Stimulated activated CD8-positive, alpha-beta memory T cell treated with anti-CD3 and anti-CD28 coated beads, Interleukin-15, amount 100 ng/mL, for 48 hours (primary cell): Measurements from ENCODE around the gene EXOC3L1.

Experiments used
- DNase-seq, 2 donors: peaks; one replicate each; pipeline ENCODE4 v3.0.0-alpha.2; 2020; ENCODE audit warnings: low read depth in 2 of 2

EXOC3L1 gene, protein sequence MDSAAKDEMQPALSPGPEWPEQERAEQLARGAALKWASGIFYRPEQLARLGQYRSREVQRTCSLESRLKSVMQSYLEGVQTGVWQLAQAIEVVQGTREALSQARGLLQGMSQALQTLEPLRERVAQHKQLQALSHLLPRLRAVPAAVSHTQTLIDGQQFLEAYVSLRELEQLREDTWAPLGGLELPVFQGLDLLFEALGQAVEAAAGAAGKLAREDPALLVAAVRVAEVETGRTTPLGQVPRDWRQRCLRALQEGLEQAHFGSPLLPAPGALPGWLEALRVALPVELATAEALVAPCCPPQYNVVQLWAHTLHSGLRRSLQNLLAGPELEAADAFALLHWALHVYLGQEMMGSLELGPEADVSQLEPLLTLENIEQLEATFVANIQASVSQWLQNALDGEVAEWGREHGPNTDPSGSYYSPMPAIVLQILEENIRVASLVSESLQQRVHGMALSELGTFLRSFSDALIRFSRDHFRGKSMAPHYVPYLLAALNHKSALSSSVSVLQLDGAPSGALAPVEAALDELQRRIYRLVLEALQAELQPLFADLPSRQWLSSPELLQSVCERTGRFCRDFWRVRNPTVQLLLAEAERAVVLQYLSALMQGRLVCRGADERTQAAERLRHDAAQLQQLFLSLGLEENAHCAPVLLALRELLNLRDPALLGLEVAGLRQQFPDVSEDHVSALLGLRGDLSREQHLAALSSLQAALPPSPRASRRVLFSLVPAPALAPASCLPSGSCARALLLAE

DNA sequence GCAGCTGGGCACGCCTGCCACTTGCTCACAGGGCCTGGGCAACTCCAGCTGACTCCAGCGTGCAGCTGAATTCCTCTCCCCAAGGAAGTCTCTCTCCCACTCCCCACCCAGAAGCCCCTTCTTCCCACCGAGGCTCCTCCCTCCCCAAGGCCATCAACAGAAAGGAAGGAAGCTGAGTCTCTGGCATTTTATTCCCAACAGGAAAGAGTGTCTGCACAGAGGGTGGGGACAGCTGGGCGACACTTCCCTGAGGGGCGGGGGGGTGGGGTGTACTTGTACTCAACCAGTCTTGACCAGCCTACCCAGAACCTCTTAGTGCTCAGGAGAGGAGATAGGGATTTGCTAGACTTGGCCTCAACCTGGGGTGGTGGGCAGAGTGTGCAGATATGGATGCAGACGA is at the start of gene EXOC3L1:
Gene EXOC3L1, minus strand, starts transcription at position 96 of the 400 bp plus-strand sequence. CDS start 460 bp downstream, outside the sequence.
- DNase-seq, result no peak

DNA sequence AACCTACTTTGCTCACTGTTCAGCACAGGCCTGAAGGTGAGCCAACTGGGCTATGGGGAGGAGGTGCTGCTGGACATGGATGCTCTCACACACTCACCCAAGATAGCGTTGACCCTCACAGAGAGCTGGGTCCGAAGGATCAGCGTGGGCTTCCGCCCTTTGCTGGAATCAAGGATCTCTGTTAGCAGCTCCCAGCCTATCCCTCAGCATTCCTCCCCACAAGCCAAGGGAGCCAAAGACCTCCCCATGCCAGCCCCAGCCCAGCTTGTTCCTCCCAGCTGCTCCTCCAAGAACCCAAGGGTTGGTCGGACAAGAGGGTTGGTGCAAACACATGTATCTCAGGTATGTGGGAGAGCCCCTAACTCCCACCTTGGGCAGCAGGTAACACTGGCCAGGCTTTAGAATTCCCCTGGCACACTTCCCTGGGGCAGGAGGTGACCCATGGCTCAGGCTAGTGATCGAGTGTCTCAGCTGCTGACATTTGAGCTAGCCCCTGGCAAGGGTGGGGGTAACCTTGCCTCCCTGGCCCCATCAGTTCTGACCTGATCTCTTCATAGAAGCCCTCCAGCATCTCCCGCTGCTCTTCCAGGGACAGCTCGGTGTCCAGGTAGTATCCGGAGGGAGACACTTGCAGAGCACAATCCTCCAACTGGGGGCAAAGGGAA is 49.0 kb upstream of the EXOC3L1 start:
- DNase-seq, result no peak

DNA sequence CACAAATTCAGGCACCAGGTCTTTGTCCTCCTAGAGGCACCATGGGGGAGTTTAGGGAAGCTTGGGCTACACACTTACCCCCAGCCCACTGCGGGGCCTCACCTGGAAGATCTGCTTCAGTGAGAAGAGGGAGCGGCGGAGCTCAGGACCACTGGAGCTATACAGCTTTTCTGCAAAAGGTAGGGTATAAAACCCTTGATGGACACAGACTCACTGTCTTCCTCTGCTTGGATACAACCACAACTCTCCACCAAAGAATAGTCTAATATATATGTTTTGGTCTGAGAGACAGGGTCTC is 48.3 kb upstream of the EXOC3L1 start:
- DNase-seq, result no peak

GRCh38 chr16:67237396-67238277 is 47.7 kb upstream of the EXOC3L1 start:
- DNase-seq, result no peak

DNA sequence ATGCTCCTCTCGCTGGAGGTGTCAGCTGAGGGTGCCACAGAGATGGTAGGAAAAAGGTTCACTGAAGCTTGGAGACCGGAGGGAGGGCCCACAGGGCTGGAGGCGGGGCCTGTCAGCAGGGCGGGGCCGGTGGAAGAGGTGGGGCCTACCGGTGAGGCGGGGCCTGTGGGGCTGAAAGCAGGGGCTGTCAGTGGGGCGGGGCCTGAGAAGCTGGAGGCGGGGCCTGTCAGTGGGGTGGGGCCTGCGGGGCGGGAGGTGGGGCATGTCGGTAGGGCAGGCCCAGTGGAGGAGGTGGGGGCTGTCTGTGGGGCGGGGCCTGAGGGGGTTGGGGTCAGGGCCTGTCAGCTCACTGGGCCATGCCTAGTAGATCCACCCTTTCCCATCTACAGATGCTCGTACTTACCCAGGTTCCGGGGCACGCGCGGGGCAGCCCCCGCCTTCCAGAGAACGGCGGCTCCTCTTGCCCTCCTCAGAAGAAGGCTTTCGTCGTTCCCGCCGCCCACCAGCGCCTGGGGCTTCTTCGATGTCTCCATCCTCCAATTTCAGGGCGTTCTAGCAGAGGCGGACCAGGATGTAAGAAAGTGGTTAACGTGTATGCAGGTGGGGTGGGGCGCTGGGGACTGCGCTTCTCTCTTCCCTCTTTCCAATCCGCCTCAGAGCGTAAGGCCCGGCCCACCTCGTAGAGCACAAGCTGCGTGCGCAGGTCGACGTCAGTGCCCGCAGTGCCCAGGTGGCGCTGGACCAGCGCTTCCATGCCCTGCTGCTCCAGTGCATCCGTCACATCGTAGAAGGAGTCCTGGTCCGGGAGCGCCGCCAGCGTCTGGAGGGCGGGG is 46.8 kb upstream of the EXOC3L1 start:
- peak; percentile 75 for DNase-seq

DNA sequence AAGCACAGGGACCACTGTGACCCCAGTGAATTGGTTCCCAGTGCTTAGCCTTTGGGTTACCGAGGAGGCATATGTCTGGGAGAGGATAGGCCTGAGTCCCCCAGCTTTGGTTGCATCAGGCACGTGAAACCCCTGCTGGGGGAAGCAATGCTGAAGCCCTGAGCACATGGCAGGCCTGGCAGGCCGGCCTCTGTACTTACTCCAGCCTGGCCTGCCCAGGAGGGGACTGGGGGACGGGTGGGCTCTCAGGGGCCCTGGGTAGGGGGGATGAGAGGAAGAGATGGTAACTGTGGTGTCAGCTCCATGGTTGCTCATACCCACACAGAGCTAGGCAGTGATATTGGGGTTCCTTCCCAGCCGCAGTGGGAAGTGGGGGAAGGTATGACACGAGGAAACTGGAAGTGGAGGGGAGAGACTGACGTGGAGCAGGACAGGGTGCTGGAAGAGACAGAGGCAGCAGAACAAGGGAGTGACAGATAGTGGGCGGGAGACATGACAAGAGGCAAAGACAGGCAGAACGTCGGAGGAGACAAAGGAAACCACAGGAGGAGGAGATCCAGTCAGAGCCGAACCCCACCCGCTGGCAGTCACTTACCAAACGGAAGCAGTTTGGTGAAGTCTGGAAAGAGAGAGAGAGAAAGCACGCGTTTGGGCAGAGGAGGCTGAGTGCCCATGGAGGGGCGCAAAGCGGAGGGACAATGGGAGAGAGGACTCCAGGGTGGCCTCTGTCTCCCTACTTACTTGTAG is 46.1 kb upstream of the EXOC3L1 start:
- no peak for DNase-seq

DNA sequence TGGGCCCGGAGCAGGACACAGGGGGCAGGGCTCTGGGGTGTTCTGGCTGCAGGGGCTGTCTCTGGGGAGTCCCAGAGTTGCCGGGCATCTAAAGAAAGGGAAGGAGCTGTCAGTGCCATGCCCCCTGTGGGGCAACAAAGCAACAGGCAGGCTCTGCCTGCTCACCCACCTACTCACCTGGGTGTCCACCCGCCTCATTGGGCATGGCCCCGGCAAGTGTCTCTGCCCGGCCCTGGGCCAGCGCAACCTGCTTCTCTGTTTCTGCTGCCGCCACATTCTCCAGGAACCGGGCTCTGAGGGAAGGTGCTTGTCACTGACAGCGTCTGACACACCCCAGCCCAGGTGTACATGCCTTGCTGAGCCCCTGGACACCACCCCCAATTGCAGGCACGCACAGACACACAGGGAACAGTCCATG is 44.3 kb upstream of the EXOC3L1 start:
- no peak for DNase-seq

- no peak for DNase-seq
Observed at GRCh38 chr16:67233596-67233995, 43.7 kb upstream of the EXOC3L1 start.

DNA sequence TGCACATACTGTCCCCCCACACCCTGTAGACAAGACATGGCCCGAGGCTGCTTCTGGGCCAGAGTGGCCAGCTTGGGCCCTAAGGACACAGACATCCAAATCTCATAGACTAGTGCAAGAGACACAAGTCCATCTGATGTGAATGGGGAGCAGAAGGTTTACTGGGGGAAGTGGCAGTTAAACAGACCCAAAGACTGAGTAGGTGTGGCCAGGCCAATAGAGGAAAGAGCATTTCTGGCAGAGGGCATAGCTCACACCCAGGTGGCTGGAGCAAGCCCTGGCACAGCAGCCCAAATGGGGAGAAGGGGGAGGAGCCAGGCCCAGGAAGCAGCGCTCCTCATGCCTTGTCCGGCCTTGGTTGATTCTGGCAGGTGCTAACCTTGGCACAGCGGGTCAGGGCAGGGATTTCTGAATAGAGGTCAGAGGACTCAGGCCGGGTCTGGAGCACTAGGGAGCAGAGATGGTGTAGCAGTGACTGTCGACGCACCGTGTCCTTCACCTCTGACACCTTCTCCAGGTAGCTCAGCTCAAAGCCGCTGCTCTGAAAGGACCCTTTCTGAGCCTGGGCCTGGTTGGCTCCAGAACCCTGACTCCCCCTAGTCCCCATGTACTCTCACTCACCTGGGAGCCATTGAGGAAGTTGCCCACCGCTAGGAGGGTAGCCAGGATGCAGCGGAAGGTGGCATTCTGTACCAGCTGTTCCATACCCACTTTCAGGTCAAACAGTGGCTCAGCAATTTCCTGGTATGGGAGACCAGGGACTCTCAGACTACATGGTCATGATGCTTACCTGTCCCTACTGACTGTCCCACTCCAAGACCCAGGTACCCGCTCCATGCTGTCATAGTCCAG is 41.1 kb upstream of the EXOC3L1 start:
- no peak for DNase-seq

GRCh38 chr16:67229906-67230808 is 40.2 kb upstream of the EXOC3L1 start:
- DNase-seq, result no peak

DNA sequence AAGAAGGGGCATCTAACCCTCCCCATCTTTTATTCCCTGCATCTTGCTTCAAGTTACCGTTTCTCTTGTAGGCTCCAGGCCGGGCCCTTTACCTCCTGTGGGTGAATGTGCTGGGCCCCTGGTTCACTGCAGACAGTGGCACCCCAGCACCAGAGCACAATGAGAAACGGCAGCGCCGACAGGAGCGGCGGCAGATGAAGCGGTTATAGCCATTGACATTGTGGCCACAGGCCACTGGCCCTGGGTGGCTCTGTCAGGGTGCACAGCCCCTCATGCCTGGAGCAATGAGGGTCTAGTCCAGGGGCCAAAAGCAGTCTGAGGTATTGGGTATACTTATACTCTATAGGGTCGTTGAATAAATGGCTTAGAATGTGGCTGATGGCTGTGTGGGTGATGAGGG is 39.0 kb upstream of the EXOC3L1 start:
- DNase-seq, result no peak

GRCh38 chr16:67228034-67228785 is 38.3 kb upstream of the EXOC3L1 start:
- DNase-seq, result no peak

DNA sequence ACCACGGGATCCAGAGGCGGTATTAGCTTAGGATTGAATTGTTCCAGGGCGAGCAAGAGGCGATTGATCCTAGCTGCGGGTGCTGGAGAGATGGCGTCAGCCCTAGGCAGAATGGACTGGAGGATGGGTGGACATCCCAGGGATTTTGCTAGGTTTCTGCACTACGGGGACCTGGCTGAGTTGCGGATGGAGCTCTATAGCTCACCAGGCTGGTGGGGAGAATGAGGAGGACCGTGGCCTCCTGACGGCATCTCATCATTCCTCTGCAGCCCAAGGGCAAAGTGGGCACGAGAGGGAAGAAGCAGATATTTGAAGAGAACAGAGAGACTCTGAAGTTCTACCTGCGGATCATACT is 37.6 kb upstream of the EXOC3L1 start:
- no peak for DNase-seq

GRCh38 chr16:67226804-67227566 is 37.0 kb upstream of the EXOC3L1 start, which contains the start of gene TMEM208:
TSS of gene TMEM208 (plus strand) at chr16:67227130. CDS start at chr16:67227219, 89 bp downstream.
- peak; percentile 98 for DNase-seq

- no peak for DNase-seq
Observed at GRCh38 chr16:67226295-67226803, 36.4 kb upstream of the EXOC3L1 start.

- no peak for DNase-seq
Observed at GRCh38 chr16:67223992-67224391, 34.1 kb upstream of the EXOC3L1 start.
